ENCODE measurements around the gene CDH12.

DNA sequence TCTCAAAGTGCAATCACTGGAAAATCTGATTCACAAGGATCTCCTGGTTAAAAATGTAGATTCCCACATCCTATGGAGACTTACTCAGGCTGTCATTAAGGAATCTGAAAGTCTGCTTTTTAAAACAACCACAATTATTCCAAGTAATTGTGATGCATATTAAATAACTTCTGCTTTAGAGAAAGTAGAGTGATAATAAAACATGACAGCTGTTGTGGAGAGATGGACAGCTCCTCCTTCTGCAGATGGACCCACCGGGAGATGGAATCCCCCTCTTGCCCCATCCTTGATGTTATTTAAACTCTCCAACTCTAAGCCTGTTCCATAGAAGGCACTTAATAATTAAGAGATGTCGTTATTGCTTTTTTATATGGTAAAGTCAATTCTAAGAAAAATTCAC, 802.2 kb downstream of the CDH12 start:
- TF ChIP-seq CTCF (IDR thresholded peaks at IDR 0.05; ENCODE audit: low read depth, low read length, missing input control), result no peak
- no peak for TF ChIP-seq RAD21 (IDR thresholded peaks at IDR 0.05)
- TF ChIP-seq, protein P1, sequence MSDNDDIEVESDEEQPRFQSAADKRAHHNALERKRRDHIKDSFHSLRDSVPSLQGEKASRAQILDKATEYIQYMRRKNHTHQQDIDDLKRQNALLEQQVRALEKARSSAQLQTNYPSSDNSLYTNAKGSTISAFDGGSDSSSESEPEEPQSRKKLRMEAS (IDR thresholded peaks at IDR 0.05), result no peak
- TF ChIP-seq ZBTB33 (IDR thresholded peaks at IDR 0.05), result no peak
- TF ChIP-seq SP1 (IDR thresholded peaks at IDR 0.05), result no peak
- TF ChIP-seq GABPA (IDR thresholded peaks at IDR 0.05 in 1 of 2, conservative IDR thresholded peaks at IDR 0.05 in 1 of 2), result no peak
- no peak for TF ChIP-seq YY1 (IDR thresholded peaks at IDR 0.05)
- TF ChIP-seq TAF1 (conservative IDR thresholded peaks at IDR 0.05), result no peak
